T-helper 1 cell treated with Interleukin-12 subunit alpha and Interleukin-12 subunit beta and Interleukin-4 antibody, amounts not matched to agents 30 μg/mL and 1 μg/mL, for 36 hours (primary cell): Measurements from ENCODE around the gene SERTAD4.
"Not testable (repeated sequence)": the region's sequence is repeated elsewhere in the genome, so short reads cannot be mapped to it uniquely, and the experiment has no call there.

Experiments used
- H3K27ac Mint-ChIP-seq: one replicate; pipeline ENCODE4 v1.8.0; 2021; ENCODE audit warnings: mild to moderate bottlenecking, mixed read lengths
- H3K27me3 Mint-ChIP-seq: one replicate; pipeline ENCODE4 v1.8.0; 2021; ENCODE audit warnings: low read depth, mixed read lengths
- H3K36me3 Mint-ChIP-seq: one replicate; pipeline ENCODE4 v1.8.0; 2021; ENCODE audit warnings: low read depth, mixed read lengths
- H3K4me1 Mint-ChIP-seq: one replicate; pipeline ENCODE4 v1.8.0; 2021; ENCODE audit warnings: low read depth, mixed read lengths
- H3K4me3 Mint-ChIP-seq: one replicate; pipeline ENCODE4 v1.8.0; 2021; ENCODE audit warnings: mild to moderate bottlenecking, moderate library complexity, mixed read lengths
- H3K9me3 Mint-ChIP-seq: one replicate; pipeline ENCODE4 v1.8.0; 2021; ENCODE audit warnings: mixed read lengths

SERTAD4 gene

DNA sequence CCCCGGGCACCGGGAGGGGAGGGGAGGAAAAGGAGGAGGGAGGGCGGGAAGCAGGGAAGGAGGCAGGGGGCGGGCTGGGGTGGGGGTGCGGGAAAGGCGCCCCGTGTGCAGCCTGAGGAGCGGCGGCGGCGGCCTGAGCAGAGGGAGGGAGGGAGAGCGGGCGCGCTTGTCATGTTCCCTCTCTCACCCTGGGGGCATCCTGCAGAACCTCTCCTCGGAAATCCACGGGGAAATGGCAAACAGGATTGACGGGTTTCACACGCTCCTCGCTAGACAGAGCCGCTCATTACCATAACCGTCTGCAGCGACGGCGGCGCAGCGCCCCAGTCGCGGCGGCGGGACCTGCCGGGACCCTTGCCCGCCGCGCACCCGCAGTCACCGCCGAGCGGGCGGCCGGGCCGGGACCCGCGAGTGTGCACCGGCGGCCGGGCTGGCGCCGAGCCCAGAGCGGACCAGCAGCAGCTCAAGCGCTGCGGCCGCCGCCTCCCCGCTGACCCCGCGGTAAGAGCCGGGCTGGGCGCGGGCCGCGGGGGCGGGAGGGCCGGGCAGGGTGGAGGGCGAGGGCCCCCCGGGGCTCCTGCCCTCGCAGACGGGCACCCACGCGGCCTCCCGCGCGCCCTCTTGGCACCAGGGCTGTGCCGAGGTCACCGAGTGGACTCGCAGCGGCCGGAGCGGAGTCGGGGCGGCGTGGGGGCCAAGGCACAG, at the start of gene SERTAD4:
SERTAD4 (plus strand) TSS at position 286 of the 705 bp plus-strand sequence. CDS start 5,165 bp downstream, outside the sequence.
- peaks cover 62% of the 10 kb centered on the region for H3K27me3 Mint-ChIP-seq
- H3K36me3 Mint-ChIP-seq, result peaks cover 3% of the 10 kb centered on the region
- H3K9me3 Mint-ChIP-seq, result no peaks in the 10 kb centered on the region
- H3K4me3 Mint-ChIP-seq, result peak within 1 kb of the TSS; percentile 25
- no peak within 1 kb of the TSS for H3K27ac Mint-ChIP-seq
- peaks cover 4% of the 10 kb centered on the region for H3K4me1 Mint-ChIP-seq

DNA sequence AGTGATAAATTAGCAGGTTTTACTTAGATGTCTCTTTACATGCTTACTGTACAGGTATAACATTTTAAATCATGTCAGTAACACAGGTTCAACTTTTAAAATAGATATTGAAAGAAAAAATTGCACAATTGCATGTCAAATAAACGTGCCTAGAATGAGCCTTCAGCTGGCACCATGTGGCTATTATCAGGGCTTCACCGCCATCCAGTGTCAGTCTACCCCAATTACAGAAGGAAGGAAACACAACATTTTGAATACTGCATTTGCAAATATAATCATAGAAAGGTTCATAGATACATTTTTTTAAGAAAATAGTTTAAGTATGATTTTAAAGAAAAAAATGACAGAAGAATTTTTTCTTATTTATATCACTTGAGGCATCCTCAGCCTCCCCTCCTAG, 47.5 kb upstream of the SERTAD4 start:
- H3K27ac Mint-ChIP-seq, result no peak overlapping the region
- H3K36me3 Mint-ChIP-seq, result no peaks in the 10 kb centered on the region
- H3K4me1 Mint-ChIP-seq, result no peaks in the 10 kb centered on the region
- no peak overlapping the region for H3K4me3 Mint-ChIP-seq
- H3K27me3 Mint-ChIP-seq, result no peaks in the 10 kb centered on the region
- no peaks in the 10 kb centered on the region for H3K9me3 Mint-ChIP-seq

DNA sequence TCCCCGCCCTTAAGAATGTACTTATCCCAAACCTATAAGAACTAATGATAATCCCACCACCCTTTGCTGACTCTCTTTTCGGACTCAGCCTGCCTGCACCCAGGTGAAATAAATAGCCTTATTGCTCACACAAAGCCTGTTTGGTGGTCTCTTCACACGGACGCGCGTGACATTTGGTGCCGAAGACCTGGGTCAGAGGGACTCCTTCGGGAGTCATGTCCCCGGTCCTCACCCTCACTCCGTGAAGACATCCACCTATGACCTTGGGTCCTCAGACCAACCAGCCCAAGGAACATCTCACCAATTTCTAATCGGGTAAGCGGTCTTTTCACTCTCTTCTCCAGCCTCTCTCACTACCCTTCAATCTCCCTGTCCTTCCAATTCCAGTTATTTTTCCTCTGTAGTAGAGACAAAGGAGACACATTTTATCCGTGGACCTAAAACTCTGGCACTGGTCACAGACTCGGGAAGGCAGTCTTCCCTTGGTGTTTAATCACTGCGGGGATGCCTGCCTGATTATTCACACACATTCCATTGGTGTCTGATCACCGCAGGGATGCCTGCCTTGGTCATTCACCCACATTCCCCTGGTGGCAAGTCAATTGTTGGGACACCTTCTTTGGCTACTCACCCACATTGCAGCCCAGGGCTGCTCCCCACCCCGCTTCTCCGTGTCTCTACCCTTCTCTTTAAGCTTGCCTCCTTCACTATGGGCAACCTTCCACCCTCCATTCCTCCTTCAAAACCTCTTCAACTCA, 44.6 kb upstream of the SERTAD4 start:
- not testable (repeated sequence) for H3K9me3 Mint-ChIP-seq, H3K27ac Mint-ChIP-seq, H3K36me3 Mint-ChIP-seq, H3K27me3 Mint-ChIP-seq, H3K4me1 Mint-ChIP-seq, H3K4me3 Mint-ChIP-seq

DNA sequence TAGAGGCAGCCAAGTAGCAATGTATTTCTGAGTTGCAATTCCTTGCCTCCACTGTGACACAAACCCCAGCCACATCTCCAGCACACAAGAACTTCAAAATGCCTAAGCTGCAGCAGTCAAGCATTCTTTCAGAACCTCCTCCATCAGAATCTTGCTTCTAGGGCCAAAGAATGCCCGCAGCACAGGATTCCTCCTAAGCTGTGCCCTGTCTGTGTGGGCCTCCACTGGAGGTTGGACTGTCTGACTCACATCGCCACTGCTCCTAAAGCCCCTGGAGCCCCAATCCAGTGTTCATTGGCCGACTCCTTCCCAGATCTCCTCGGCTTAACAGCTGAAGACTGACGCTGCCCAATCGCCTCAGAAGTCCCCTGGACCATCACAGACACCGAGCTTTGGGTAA, 43.2 kb upstream of the SERTAD4 start:
- Mint-ChIP-seq H3K36me3 (no peaks in the 10 kb centered on the region), H3K27ac (no peak overlapping the region), H3K9me3 (no peaks in the 10 kb centered on the region), H3K4me3 (no peak overlapping the region), H3K27me3 (no peaks in the 10 kb centered on the region), H3K4me1 (no peaks in the 10 kb centered on the region)

DNA sequence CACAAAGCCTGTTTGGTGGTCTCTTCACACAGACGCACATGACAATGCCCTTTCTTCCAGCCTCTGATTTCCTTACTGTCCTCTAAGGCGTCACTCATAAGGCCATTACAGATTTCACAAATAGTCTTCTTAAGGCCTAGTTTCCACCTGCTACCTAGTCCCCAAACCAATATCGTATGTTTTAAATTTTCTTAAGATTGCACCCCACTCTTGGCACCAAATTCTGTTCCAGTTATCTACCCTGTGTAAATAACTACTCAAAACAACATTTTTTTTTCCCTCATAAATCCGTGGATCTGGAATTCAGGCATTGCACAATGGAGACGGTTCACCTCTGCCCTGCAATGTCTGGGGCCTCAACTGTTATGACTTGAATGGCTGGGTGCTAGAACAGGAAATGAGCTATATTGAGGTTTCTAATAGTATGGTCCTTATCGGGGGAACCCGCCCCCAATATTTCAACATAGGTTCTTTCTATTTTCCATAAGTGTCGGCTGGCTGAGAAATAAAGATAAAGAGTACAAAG, 36.9 kb upstream of the SERTAD4 start:
- Mint-ChIP-seq H3K27ac (no peak overlapping the region), H3K27me3 (no peaks in the 10 kb centered on the region), H3K4me1 (no peaks in the 10 kb centered on the region), H3K9me3 (no peaks in the 10 kb centered on the region), H3K4me3 (no peak overlapping the region), H3K36me3 (no peaks in the 10 kb centered on the region)

DNA sequence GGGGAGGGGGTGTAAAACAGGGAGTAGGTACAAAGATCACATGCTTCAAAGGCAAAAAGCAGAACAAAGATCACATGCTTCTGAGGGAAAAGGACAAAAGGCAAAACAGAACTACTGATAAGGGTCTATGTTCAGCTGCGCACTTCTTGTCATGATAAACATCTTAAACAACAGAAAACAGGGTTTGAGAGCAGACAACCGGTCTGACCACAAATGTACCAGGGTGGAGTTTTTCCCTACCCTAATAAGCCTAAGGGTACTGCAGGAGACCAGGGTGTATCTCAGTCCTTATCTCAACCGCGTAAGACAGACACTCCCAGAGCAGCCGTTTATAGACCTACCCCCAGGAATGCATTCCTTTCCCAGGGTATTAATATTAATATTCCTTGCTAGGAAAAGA, 36.3 kb upstream of the SERTAD4 start:
- H3K9me3 Mint-ChIP-seq, H3K27ac Mint-ChIP-seq, H3K27me3 Mint-ChIP-seq, H3K4me1 Mint-ChIP-seq, H3K36me3 Mint-ChIP-seq, H3K4me3 Mint-ChIP-seq: not testable (repeated sequence)

DNA sequence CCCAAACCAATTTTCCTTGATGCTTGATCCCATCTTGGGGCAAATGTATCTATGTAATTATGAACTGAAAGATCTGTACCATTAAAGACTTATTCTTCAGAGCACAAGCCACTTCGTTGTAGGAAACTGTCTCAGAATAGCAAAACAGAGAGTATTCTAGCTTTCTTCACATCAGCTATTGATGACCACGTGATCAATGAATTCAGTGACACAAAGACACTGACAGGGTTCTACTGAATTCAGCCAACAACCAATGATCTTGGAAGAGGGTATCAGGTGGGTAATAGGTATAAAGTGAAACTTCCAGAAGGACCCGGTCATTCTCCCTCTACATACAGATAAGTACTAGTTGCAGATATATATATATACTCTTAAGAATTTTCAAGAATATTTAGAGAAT, 33.8 kb upstream of the SERTAD4 start:
- Mint-ChIP-seq H3K27me3 (no peaks in the 10 kb centered on the region), H3K36me3 (no peaks in the 10 kb centered on the region), H3K9me3 (no peaks in the 10 kb centered on the region), H3K4me3 (no peak overlapping the region), H3K27ac (no peak overlapping the region), H3K4me1 (no peaks in the 10 kb centered on the region)

DNA sequence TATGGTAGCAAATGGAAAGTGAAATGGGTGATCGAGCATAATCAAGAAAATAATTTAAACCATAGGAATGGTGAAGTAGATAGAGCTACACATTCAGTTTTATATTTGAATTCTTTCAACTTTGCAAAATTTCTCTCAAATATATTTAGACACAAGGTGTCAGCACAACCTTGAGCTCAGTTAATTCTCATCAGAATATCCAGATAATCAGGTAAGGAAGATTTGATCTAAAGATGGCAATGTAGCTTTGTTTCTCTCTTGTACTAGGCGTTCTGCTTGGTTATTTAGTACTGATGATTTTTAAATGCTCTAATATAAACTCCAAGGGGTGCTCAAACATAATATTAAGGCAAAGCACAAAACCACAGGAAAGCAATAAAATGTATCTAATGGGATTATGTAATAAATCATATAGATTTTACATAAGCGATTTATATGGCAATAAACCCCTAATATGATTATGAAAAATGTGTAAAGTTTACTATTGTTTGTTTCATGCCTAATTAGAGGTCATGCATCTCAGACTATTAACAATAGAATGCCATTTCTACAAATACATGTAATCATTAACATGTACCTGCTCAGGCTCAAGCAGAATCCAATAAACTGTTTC, 32.4 kb upstream of the SERTAD4 start:
- Mint-ChIP-seq H3K9me3 (no peaks in the 10 kb centered on the region), H3K27ac (no peak overlapping the region), H3K4me1 (no peaks in the 10 kb centered on the region), H3K4me3 (no peak overlapping the region), H3K36me3 (no peaks in the 10 kb centered on the region), H3K27me3 (no peaks in the 10 kb centered on the region)

DNA sequence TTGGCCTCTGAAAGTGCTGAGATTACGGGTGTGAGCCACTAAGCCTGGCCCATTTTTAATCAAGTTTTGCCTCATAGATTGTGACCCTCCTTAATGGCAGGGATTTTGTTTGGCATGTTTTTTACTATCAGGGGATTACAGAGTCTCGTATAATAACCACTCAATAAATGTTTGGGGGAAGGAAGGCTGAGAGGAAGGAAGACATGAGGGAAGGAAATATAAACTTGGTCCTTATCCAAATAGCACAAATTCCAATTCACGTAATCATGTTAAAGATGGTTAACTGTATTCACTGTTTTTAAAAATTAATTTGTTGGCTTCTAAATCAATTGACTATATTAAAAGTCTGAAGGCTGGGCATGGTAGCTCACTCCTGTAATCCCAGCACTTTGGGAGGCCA, 30.9 kb upstream of the SERTAD4 start:
- H3K36me3 Mint-ChIP-seq, result no peaks in the 10 kb centered on the region
- no peak overlapping the region for H3K4me3 Mint-ChIP-seq
- H3K4me1 Mint-ChIP-seq, result no peaks in the 10 kb centered on the region
- H3K9me3 Mint-ChIP-seq, result no peaks in the 10 kb centered on the region
- H3K27ac Mint-ChIP-seq, result no peak overlapping the region
- H3K27me3 Mint-ChIP-seq, result peaks cover 3% of the 10 kb centered on the region

DNA sequence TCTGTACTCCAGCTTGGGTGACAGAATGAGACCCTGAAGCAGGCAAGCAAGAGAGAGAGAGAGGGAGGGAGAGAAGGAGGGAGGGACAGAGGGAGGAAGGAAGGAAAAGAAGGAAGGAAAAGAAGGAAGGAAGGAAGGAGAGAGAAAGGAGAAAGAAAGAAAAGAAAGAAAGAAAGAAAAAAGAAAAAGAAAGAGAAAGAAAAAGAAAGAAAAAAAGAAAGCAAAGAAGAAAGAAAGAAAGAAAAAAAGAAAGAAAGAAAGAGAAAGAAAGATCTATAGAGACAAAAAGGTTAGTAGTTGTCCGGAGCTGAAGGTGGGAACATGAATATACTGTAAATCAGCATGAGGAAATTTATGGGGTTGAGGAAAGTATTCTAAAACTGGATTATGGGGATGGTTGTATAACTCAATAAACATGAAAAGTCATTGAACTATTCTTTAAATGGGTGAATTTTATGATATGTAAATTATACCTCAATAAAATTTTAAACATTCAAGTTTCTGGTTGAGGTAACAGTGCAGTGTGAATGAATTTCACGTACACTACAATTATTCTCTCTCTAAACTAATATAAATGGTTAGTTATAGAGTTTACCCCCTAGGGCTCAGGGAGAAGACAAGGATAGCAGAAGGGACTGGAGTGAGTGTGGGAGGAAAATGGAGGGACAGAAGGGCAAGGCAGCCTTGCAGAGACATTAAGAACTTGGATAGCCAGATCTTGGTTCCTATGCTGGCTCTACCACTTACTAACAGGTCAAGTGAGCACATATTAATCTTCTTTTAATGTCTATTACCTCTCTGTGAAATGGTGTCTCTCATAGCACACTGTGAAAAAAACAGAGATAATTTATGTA, 24.8 kb upstream of the SERTAD4 start:
- no peaks in the 10 kb centered on the region for H3K4me1 Mint-ChIP-seq
- no peaks in the 10 kb centered on the region for H3K36me3 Mint-ChIP-seq
- H3K4me3 Mint-ChIP-seq, result no peak overlapping the region
- peaks cover 3% of the 10 kb centered on the region for H3K27me3 Mint-ChIP-seq
- no peak overlapping the region for H3K27ac Mint-ChIP-seq
- no peaks in the 10 kb centered on the region for H3K9me3 Mint-ChIP-seq

DNA sequence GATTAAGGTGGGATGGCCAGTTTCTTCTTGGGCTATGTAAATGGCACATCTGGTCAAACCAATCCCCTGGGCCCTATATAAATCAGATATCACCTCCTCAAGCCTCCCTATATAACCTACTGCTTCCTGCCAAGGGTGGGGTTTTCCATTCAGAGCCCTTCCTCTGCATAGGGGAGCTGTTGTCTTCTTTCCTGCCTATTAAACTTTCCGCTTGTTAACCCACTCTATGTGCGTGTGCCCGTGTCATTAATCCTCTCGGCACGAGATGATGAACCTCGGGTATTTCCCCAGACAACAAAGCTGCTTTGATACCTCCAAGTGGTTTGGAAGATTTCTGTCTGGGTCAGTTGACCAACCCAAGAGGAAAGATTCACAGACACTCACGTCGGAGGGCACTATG, 19.3 kb upstream of the SERTAD4 start:
- no peak overlapping the region for H3K4me3 Mint-ChIP-seq
- H3K4me1 Mint-ChIP-seq, result no peaks in the 10 kb centered on the region
- H3K27ac Mint-ChIP-seq, result no peak overlapping the region
- no peaks in the 10 kb centered on the region for H3K27me3 Mint-ChIP-seq
- no peaks in the 10 kb centered on the region for H3K9me3 Mint-ChIP-seq
- no peaks in the 10 kb centered on the region for H3K36me3 Mint-ChIP-seq

DNA sequence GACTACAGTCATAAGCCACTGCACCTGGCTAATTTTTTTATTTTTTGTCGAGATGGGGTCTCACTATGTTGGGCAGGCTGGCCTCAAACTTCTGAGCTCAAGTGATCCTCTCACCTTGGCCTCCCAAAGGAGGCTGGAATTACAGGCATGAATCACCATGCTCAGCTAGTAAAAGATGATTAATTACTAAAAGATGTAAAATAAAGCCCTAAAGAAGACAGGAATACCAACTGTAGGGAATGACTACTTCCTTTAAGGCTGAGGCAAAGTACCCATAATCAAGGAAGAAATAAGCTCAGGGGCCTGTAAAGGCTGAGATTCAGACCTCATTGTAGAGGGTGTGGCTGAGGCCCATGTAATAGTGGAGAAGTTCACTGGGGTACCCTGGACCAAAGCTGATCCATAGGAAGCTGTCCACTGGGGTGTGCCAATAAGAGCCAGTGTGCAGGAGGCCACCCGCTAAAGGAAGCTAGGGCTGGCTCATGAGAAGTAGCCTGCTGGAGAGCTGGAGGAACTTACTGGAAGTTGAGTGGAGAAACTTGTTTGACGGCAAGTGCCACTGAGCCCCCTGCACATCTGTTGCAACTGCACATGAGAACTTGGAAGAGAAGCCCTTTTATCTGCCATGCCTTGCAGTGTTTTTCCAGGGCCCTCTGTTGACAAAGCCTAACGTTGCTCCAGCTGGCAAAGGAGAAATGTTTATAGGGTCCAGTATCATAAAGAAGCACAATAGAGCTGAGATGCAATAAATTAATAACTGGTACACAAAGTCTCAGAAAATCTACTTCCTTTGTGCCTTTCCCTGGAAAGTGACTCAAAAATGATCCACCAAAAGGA, 17.8 kb upstream of the SERTAD4 start:
- H3K27me3 Mint-ChIP-seq, result no peaks in the 10 kb centered on the region
- H3K27ac Mint-ChIP-seq, result no peak overlapping the region
- H3K36me3 Mint-ChIP-seq, result no peaks in the 10 kb centered on the region
- H3K4me1 Mint-ChIP-seq, result no peaks in the 10 kb centered on the region
- no peaks in the 10 kb centered on the region for H3K9me3 Mint-ChIP-seq
- H3K4me3 Mint-ChIP-seq, result no peak overlapping the region

DNA sequence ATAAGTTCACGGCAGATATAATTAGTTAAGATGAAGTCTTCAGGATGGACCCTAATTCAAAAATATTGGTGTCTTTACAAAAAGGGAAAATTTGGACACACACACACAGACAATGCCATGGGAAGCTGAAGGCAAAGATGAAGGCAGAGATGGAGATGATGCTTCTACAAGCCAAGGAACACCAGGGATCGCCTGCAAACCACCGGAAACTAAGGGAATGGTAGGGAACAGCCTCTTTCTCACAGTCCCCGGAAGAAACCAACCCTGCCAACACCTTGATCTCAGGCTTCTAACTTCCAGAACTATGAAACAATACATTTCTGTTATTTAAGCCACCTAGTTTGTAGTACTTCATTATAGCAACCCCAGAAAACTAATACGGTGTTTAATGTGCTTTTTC, 15.1 kb upstream of the SERTAD4 start:
- Mint-ChIP-seq H3K27ac (no peak overlapping the region), H3K4me3 (no peak overlapping the region), H3K36me3 (no peaks in the 10 kb centered on the region), H3K9me3 (no peaks in the 10 kb centered on the region), H3K27me3 (peaks cover 4% of the 10 kb centered on the region), H3K4me1 (no peaks in the 10 kb centered on the region)

DNA sequence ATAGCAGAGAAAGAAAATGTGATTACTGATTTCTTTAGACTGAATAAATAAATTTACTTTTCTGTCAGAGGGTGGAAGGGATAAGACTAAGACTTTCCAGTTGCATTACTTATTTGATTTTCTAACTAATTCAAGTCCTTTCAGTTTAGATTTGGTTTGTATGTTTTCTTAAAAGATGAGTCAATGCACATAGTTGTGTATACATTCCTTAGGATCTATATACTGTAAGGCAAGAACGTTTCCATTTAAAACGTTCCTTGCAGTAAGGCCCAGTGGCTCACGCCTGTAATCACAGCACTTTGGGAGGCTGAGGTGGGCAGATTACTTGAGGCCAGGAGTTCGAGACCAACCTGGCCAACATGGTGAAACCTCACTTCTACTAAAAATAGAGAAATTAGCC, 14.5 kb upstream of the SERTAD4 start:
- H3K4me1 Mint-ChIP-seq, result no peaks in the 10 kb centered on the region
- H3K27me3 Mint-ChIP-seq, result peaks cover 4% of the 10 kb centered on the region
- no peaks in the 10 kb centered on the region for H3K36me3 Mint-ChIP-seq
- H3K9me3 Mint-ChIP-seq, result no peaks in the 10 kb centered on the region
- H3K4me3 Mint-ChIP-seq, result no peak overlapping the region
- H3K27ac Mint-ChIP-seq, result no peak overlapping the region
